Osteoblast (primary cell): ENCODE data around the gene TIMM50. TPM values are rescaled to one million over a fixed set of nuclear protein-coding genes. Genes with fewer than 3 reads are reported as not detected.

Experiments
- DNase-seq: peaks from one replicate; pipeline ENCODE4 v3.0.0; 2011; ENCODE audit warnings: low spot score, mixed read lengths; ENCODE audit not compliant: insufficient read length; ENCODE audit errors: missing footprints
- H2AFZ ChIP-seq: 2 replicates; pipeline ENCODE4 v1.6.0; 2011; ENCODE audit warnings: mild to moderate bottlenecking, low read length
- H3K27ac ChIP-seq: 2 replicates; pipeline ENCODE4 v1.5.1; 2011; ENCODE audit warnings: mild to moderate bottlenecking, low read depth, low read length, moderate library complexity
- H3K27me3 ChIP-seq: 2 replicates; pipeline ENCODE4 v1.6.0; 2012; ENCODE audit warnings: mild to moderate bottlenecking, control low read depth, inconsistent platforms, low read length, moderate library complexity; ENCODE audit not compliant: insufficient read depth
- H3K36me3 ChIP-seq: 2 replicates; pipeline ENCODE4 v1.5.1; 2011; ENCODE audit warnings: mild to moderate bottlenecking, low read length, control low read depth, moderate library complexity; ENCODE audit not compliant: insufficient read depth
- H3K4me1 ChIP-seq: 2 replicates; pipeline ENCODE4 v1.5.1; 2011; ENCODE audit warnings: mild to moderate bottlenecking, low read length, control low read depth, moderate library complexity; ENCODE audit not compliant: insufficient read depth
- H3K4me2 ChIP-seq: 2 replicates; pipeline ENCODE4 v1.6.0; 2011; ENCODE audit warnings: mild to moderate bottlenecking, low read length; ENCODE audit not compliant: insufficient read depth
- H3K4me3 ChIP-seq: fragments of 200-600 bp; sonication (generic); 3 replicates; pipeline ENCODE4 v1.5.1; 2012; ENCODE audit warnings: mild to moderate bottlenecking, low read length, inconsistent platforms; ENCODE audit not compliant: insufficient read depth
- H3K79me2 ChIP-seq: 2 replicates; pipeline ENCODE4 v1.6.0; 2012; ENCODE audit warnings: mild to moderate bottlenecking, low read length, control low read depth, inconsistent platforms; ENCODE audit not compliant: insufficient read depth
- H3K9me3 ChIP-seq: 2 replicates; pipeline ENCODE4 v1.5.1; 2011; ENCODE audit warnings: low read depth, low read length, control low read depth
- H4K20me1 ChIP-seq: 2 replicates; pipeline ENCODE4 v1.6.0; 2012; ENCODE audit warnings: mild to moderate bottlenecking, low read length, control low read depth; ENCODE audit not compliant: insufficient read depth
- total RNA-seq: library from RNA; depleted of rRNA; stranded (reverse); fragments of >200 nt; gene quantifications from 2 replicates; pipeline ENCODE4 v1.2.3, GENCODE V29; 2012
- TF ChIP-seq, protein P1 (sequence below): IDR thresholded peaks from 2 replicates; pipeline ENCODE4 v1.5.1; 2011; ENCODE audit warnings: mild to moderate bottlenecking, low read depth, low read length, moderate library complexity; ENCODE audit errors: extremely low read depth

The TIMM50 gene
- total RNA-seq, 1 donor: 36.9 TPM

GRCh38 chr19:39463403-39463802 is 17.2 kb upstream of the TIMM50 start:
- H3K27ac ChIP-seq: no peak overlapping the region
- no peak overlapping the region for H3K4me2 ChIP-seq
- H2AFZ ChIP-seq: no peak overlapping the region
- H3K79me2 ChIP-seq: peaks cover 37% of the 10 kb centered on the region
- H4K20me1 ChIP-seq: peaks cover 24% of the 10 kb centered on the region
- TF ChIP-seq, protein P1, sequence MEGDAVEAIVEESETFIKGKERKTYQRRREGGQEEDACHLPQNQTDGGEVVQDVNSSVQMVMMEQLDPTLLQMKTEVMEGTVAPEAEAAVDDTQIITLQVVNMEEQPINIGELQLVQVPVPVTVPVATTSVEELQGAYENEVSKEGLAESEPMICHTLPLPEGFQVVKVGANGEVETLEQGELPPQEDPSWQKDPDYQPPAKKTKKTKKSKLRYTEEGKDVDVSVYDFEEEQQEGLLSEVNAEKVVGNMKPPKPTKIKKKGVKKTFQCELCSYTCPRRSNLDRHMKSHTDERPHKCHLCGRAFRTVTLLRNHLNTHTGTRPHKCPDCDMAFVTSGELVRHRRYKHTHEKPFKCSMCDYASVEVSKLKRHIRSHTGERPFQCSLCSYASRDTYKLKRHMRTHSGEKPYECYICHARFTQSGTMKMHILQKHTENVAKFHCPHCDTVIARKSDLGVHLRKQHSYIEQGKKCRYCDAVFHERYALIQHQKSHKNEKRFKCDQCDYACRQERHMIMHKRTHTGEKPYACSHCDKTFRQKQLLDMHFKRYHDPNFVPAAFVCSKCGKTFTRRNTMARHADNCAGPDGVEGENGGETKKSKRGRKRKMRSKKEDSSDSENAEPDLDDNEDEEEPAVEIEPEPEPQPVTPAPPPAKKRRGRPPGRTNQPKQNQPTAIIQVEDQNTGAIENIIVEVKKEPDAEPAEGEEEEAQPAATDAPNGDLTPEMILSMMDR: no peak
- H3K36me3 ChIP-seq: peaks cover 80% of the 10 kb centered on the region
- no peak overlapping the region for H3K4me3 ChIP-seq
- H3K4me1 ChIP-seq: no peaks in the 10 kb centered on the region
- no peak for DNase-seq
- H3K9me3 ChIP-seq: no peaks in the 10 kb centered on the region
- H3K27me3 ChIP-seq: no peaks in the 10 kb centered on the region

GRCh38 chr19:39465956-39466747 is 14.5 kb upstream of the TIMM50 start:
- Histone ChIP-seq H3K27me3 (no peaks in the 10 kb centered on the region), H3K4me1 (no peaks in the 10 kb centered on the region), H3K79me2 (peaks cover 23% of the 10 kb centered on the region), H4K20me1 (peaks cover 24% of the 10 kb centered on the region), H3K9me3 (no peaks in the 10 kb centered on the region), H3K4me3 (no peak overlapping the region), H2AFZ (no peak overlapping the region), H3K4me2 (no peak overlapping the region), H3K36me3 (peaks cover 79% of the 10 kb centered on the region), H3K27ac (no peak overlapping the region)
- TF ChIP-seq, protein P1: no peak
- DNase-seq: peak; percentile 55

GRCh38 chr19:39467941-39468340 is 12.7 kb upstream of the TIMM50 start:
- H3K9me3 ChIP-seq: no peaks in the 10 kb centered on the region
- no peak overlapping the region for H3K4me2 ChIP-seq
- peak; percentile 39 for DNase-seq
- no peak overlapping the region for H3K27ac ChIP-seq
- no peaks in the 10 kb centered on the region for H3K27me3 ChIP-seq
- no peak overlapping the region for H2AFZ ChIP-seq
- H4K20me1 ChIP-seq: peaks cover 24% of the 10 kb centered on the region
- TF ChIP-seq, protein P1: no peak
- no peaks in the 10 kb centered on the region for H3K4me1 ChIP-seq
- peaks cover 94% of the 10 kb centered on the region for H3K36me3 ChIP-seq
- H3K79me2 ChIP-seq: peaks cover 22% of the 10 kb centered on the region
- no peak overlapping the region for H3K4me3 ChIP-seq

DNA sequence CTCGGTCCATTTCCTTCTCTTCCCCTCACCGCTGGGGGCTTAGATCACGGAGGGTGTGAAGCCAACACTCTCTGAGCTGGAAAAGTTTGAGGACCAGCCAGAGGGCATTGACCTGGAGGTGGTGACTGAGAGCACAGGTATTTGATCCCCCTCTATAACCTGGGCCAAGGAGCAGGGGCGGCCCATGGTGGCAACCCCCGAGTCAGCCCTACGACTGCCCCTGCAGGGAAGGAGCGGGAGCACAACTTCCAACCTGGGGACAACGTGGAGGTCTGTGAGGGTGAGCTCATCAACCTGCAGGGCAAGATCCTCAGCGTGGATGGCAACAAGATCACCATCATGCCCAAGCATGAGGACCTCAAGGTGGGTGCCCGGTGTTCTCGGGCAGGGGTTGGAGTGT is 11.6 kb upstream of the TIMM50 start:
- no peak for DNase-seq
- H3K4me1 ChIP-seq: no peaks in the 10 kb centered on the region
- TF ChIP-seq, protein P1: no peak
- peaks cover 16% of the 10 kb centered on the region for H4K20me1 ChIP-seq
- no peak overlapping the region for H3K27ac ChIP-seq
- H3K4me2 ChIP-seq: no peak overlapping the region
- H3K9me3 ChIP-seq: no peaks in the 10 kb centered on the region
- H3K36me3 ChIP-seq: peaks cover 96% of the 10 kb centered on the region
- peaks cover 11% of the 10 kb centered on the region for H3K79me2 ChIP-seq
- H3K4me3 ChIP-seq: no peak overlapping the region
- no peak overlapping the region for H2AFZ ChIP-seq
- H3K27me3 ChIP-seq: no peaks in the 10 kb centered on the region
